Thyroid gland (tissue), 4 donors: ENCODE measurements around the gene RTRAF. TPM values are rescaled to one million over a fixed set of nuclear protein-coding genes. Genes with fewer than 3 reads are reported as not detected.
A peak's percentile ranks its signal among the peaks of the same experiment; 100 is the strongest.

Experiments
- DNase-seq, 2 donors: peaks; one replicate each; pipeline ENCODE4 v3.0.0-alpha.2; 2019
- H3K27ac ChIP-seq, 3 donors: fragments of 200-600 bp; sonication (generic); 1 replicate in 2 of 3; 2 replicates in 1 of 3; pipeline ENCODE4 v1.5.1; 2016 to 2019; ENCODE audit warnings: mild to moderate bottlenecking in 1 of 3, moderate library complexity in 1 of 3
- H3K27me3 ChIP-seq: fragments of 200-600 bp; sonication (generic); one replicate; pipeline ENCODE4 v1.5.1; 2019
- H3K36me3 ChIP-seq, 2 donors: fragments of 200-600 bp; sonication (generic); one replicate each; pipeline ENCODE4 v1.5.1; 2016 to 2019
- H3K4me1 ChIP-seq, 2 donors: fragments of 200-600 bp; sonication (generic); one replicate each; pipeline ENCODE4 v1.5.1; 2017 to 2019
- H3K4me3 ChIP-seq, 3 donors: fragments of 200-600 bp; sonication (generic); replicated peaks in 1 of 3; 1 replicate in 2 of 3; 2 replicates in 1 of 3; pipeline ENCODE4 v1.5.1; 2016; ENCODE audit warnings: mild to moderate bottlenecking in 1 of 3
- H3K9me3 ChIP-seq: fragments of 200-600 bp; sonication (generic); one replicate; pipeline ENCODE4 v1.5.1; 2017
- CTCF ChIP-seq, 6 experiments: fragments of 200-600 bp in 3 of 6; fragments of 450-650 bp in 3 of 6; sonication (generic) in 3 of 6; IDR thresholded peaks; one replicate each; pipeline ENCODE4 v1.5.1; 2016 to 2019; ENCODE audit warnings: antibody characterized with exemption in 6 of 6, mild to moderate bottlenecking in 2 of 6, inconsistent platforms in 1 of 6, moderate library complexity in 1 of 6
- POLR2A ChIP-seq, 2 donors: fragments of 450-650 bp; IDR thresholded peaks; one replicate each; pipeline ENCODE4 v1.6.1; 2017; ENCODE audit warnings: antibody characterized with exemption in 2 of 2, mild to moderate bottlenecking in 2 of 2, moderate library complexity in 1 of 2
- WGBS, 2 donors: methylation state at CpG; one replicate each; pipeline ENCODE4 v1.1.5; 2017; 5-methylcytosine and 5-hydroxymethylcytosine counted together
- intact Hi-C: fragments of 100-400 bp; cut with DNase I; formaldehyde crosslinking; loops from one replicate; pipeline ENCODE4 v1.15.1; 2023
- total RNA-seq, 4 donors: library from RNA; depleted of rRNA; stranded (reverse); fragments of >200 nt; gene quantifications; one replicate each; pipeline ENCODE4 v1.2.3, GENCODE V29; 2016

The RTRAF gene
- total RNA-seq, 4 donors from 2014 or later: 42.9 to 84.2 (median 51.6) TPM

GRCh38 chr14:52044791-52045522 lies 55.6 kb downstream of the RTRAF start:
- Histone ChIP-seq H3K9me3 (no peaks in the 10 kb centered on the region), H3K4me3 (no peak overlapping the region), H3K27me3 (no peaks in the 10 kb centered on the region), H3K4me1 (peaks cover 55 to 73% of the 10 kb centered on the region in 2 donors), H3K36me3 (peaks cover 4 to 22% of the 10 kb centered on the region in 2 donors), H3K27ac (peak overlapping the region; percentile 43 to 76 (median 72))
- DNase-seq: peak; percentile 59 to 60
- intact Hi-C loops: loop anchor here (10.0 kb wide), 1 partner anchor 50 kb away; no protein-coding TSS in a partner anchor
- 52 to 62% methylated on average over 11 of the region's 11 CpGs for WGBS, 2 donors
- TF ChIP-seq CTCF (IDR thresholded peaks at IDR 0.05): no peak
- no peak for TF ChIP-seq POLR2A (IDR thresholded peaks at IDR 0.05)

- no peak for TF ChIP-seq POLR2A (IDR thresholded peaks at IDR 0.05)
- no peak for TF ChIP-seq CTCF (IDR thresholded peaks at IDR 0.05)
These were observed 57.1 kb downstream of the RTRAF start for GRCh38 chr14:52046376-52046917.

GRCh38 chr14:52048116-52048515 lies 58.8 kb downstream of the RTRAF start:
- Histone ChIP-seq H3K27me3 (no peaks in the 10 kb centered on the region), H3K36me3 (no peaks in the 10 kb centered on the region), H3K4me3 (no peak overlapping the region), H3K27ac (peak overlapping the region; percentile 71 to 95 (median 80)), H3K4me1 (peaks cover 85 to 95% of the 10 kb centered on the region in 2 donors), H3K9me3 (no peaks in the 10 kb centered on the region)
- no peak for DNase-seq
- WGBS, 2 donors: 64 to 72% methylated on average over 10 of the region's 10 CpGs
- TF ChIP-seq POLR2A (IDR thresholded peaks at IDR 0.05): no peak
- TF ChIP-seq CTCF (IDR thresholded peaks at IDR 0.05): no peak
- intact Hi-C loops: loop anchor here (10.0 kb wide), 1 partner anchor 53 kb away; no protein-coding TSS in a partner anchor

More at GRCh38 chr14:52046376-52046917, 57.1 kb downstream of the RTRAF start:
- DNase-seq: no peak
- peak overlapping the region in 2 of 3 donors; percentile 72 to 95 for H3K27ac ChIP-seq
- peaks cover 0 to 8% of the 10 kb centered on the region in 2 donors for H3K36me3 ChIP-seq
- peaks cover 70 to 87% of the 10 kb centered on the region in 2 donors for H3K4me1 ChIP-seq
- 32 to 36% methylated on average over 2 of the region's 2 CpGs for WGBS, 2 donors
- H3K27me3 ChIP-seq: no peaks in the 10 kb centered on the region
- no peak overlapping the region for H3K4me3 ChIP-seq
- H3K9me3 ChIP-seq: no peaks in the 10 kb centered on the region
- intact Hi-C loops: loop anchor here (10.0 kb wide), 1 partner anchor 52 kb away; no protein-coding TSS in a partner anchor

GRCh38 chr14:52048641-52049204 lies 59.4 kb downstream of the RTRAF start:
- H3K36me3 ChIP-seq: no peaks in the 10 kb centered on the region
- peaks cover 87 to 95% of the 10 kb centered on the region in 2 donors for H3K4me1 ChIP-seq
- no peak for TF ChIP-seq POLR2A (IDR thresholded peaks at IDR 0.05)
- no peak for TF ChIP-seq CTCF (IDR thresholded peaks at IDR 0.05)
- DNase-seq: peak; percentile 64 to 66
- H3K9me3 ChIP-seq: no peaks in the 10 kb centered on the region
- H3K27me3 ChIP-seq: no peaks in the 10 kb centered on the region
- intact Hi-C loops: loop anchor here (10.0 kb wide), 1 partner anchor 54 kb away; no protein-coding TSS in a partner anchor
- H3K27ac ChIP-seq: peak overlapping the region; percentile 71 to 95 (median 80)
- WGBS, 2 donors: 26 to 40% methylated on average over 3 of the region's 3 CpGs
- no peak overlapping the region for H3K4me3 ChIP-seq
